ENCODE results near the gene MMP8. TPM values are rescaled to one million over a fixed set of nuclear protein-coding genes. Genes with fewer than 3 reads are reported as not detected.

Gene MMP8
- total RNA-seq, 2 donors from 2014 or later: not detected

GRCh38 chr11:102712137-102712536 is 12.6 kb downstream of the MMP8 start:
- no peaks in the 10 kb centered on the region for H3K36me3 ChIP-seq
- WGBS: 90% methylated on average over 3 of the region's 3 CpGs
- H3K9me3 ChIP-seq: no peaks in the 10 kb centered on the region
- H3K27me3 ChIP-seq (replicated peaks; ENCODE audit: insufficient read depth): no peaks in the 10 kb centered on the region
- TF ChIP-seq POLR2A (IDR thresholded peaks at IDR 0.05) (no peak), POLR2AphosphoS5 (IDR thresholded peaks at IDR 0.05) (no peak)
- TF ChIP-seq, protein P1, sequence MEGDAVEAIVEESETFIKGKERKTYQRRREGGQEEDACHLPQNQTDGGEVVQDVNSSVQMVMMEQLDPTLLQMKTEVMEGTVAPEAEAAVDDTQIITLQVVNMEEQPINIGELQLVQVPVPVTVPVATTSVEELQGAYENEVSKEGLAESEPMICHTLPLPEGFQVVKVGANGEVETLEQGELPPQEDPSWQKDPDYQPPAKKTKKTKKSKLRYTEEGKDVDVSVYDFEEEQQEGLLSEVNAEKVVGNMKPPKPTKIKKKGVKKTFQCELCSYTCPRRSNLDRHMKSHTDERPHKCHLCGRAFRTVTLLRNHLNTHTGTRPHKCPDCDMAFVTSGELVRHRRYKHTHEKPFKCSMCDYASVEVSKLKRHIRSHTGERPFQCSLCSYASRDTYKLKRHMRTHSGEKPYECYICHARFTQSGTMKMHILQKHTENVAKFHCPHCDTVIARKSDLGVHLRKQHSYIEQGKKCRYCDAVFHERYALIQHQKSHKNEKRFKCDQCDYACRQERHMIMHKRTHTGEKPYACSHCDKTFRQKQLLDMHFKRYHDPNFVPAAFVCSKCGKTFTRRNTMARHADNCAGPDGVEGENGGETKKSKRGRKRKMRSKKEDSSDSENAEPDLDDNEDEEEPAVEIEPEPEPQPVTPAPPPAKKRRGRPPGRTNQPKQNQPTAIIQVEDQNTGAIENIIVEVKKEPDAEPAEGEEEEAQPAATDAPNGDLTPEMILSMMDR (IDR thresholded peaks at IDR 0.05): no peak
- H3K4me3 ChIP-seq: no peak overlapping the region
- no peak overlapping the region for H3K27ac ChIP-seq
- H3K4me1 ChIP-seq (replicated peaks): no peaks in the 10 kb centered on the region
- no peak for DNase-seq (ENCODE audit: low spot score)
- intact Hi-C loops (cut with DNase I): no loop called here

- intact Hi-C loops (cut with DNase I): no loop called here
- no peak for DNase-seq (ENCODE audit: low spot score)
- H3K27me3 ChIP-seq (replicated peaks; ENCODE audit: insufficient read depth): no peaks in the 10 kb centered on the region
- no peaks in the 10 kb centered on the region for H3K36me3 ChIP-seq
- H3K4me3 ChIP-seq: no peak overlapping the region
- whole genome bisulfite sequencing: 88% methylated on average over 2 of the region's 2 CpGs
- H3K4me1 ChIP-seq (replicated peaks): no peaks in the 10 kb centered on the region
- H3K9me3 ChIP-seq: no peaks in the 10 kb centered on the region
- TF ChIP-seq, protein P1 (IDR thresholded peaks at IDR 0.05): no peak
- no peak for TF ChIP-seq POLR2AphosphoS5 (IDR thresholded peaks at IDR 0.05)
- TF ChIP-seq POLR2A (IDR thresholded peaks at IDR 0.05): no peak
- H3K27ac ChIP-seq: no peak overlapping the region
Observed at GRCh38 chr11:102709201-102709945, 15.4 kb downstream of the MMP8 start.

DNA sequence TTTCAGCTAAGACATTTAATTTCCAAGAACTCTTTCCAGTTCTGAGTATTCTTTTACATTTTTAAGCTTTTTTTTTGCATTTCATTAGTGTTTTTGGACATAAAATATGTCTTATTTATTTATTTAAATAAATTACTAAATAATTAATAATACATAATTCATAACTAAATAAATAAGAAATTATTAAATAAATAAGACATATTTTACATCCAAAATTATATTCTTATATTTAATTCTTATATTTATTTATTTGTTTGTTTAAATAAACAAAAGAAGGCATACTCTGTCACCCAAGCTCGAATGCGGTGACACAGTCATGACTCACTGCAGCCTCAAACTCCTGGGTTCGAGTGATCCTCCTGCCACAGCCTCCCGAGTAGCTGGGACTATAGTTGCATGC is 16.1 kb downstream of the MMP8 start:
- H3K4me1 ChIP-seq (replicated peaks): no peaks in the 10 kb centered on the region
- intact Hi-C loops (cut with DNase I): no loop called here
- no peak overlapping the region for H3K4me3 ChIP-seq
- WGBS: 80% methylated on average over 4 of the region's 4 CpGs
- TF ChIP-seq, protein P1 (IDR thresholded peaks at IDR 0.05): no peak
- TF ChIP-seq POLR2AphosphoS5 (IDR thresholded peaks at IDR 0.05) (no peak), POLR2A (IDR thresholded peaks at IDR 0.05) (no peak)
- no peaks in the 10 kb centered on the region for H3K27me3 ChIP-seq (replicated peaks; ENCODE audit: insufficient read depth)
- no peak overlapping the region for H3K27ac ChIP-seq
- no peaks in the 10 kb centered on the region for H3K9me3 ChIP-seq
- no peaks in the 10 kb centered on the region for H3K36me3 ChIP-seq
- DNase-seq (ENCODE audit: low spot score): no peak

- TF ChIP-seq POLR2A (IDR thresholded peaks at IDR 0.05) (no peak), POLR2AphosphoS5 (IDR thresholded peaks at IDR 0.05) (no peak)
- TF ChIP-seq, protein P1 (IDR thresholded peaks at IDR 0.05): no peak
- WGBS: 61% methylated on average over 5 of the region's 5 CpGs
- Histone ChIP-seq H3K4me3 (no peak within 1 kb of the TSS), H3K27me3 (replicated peaks; ENCODE audit: insufficient read depth) (no peaks in the 10 kb centered on the region), H3K9me3 (no peaks in the 10 kb centered on the region), H3K4me1 (replicated peaks) (no peaks in the 10 kb centered on the region), H3K27ac (no peak within 1 kb of the TSS), H3K36me3 (no peaks in the 10 kb centered on the region)
- no peak for DNase-seq (ENCODE audit: low spot score)
- intact Hi-C loops (cut with DNase I): no loop called here
Observed at GRCh38 chr11:102705626-102706025, 19.1 kb downstream of the MMP8 start, which contains the start of gene MMP27. Gene MMP27 (minus strand): TSS chr11:102705769. CDS start chr11:102705714, 55 bp downstream.

- no peaks in the 10 kb centered on the region for H3K4me1 ChIP-seq (replicated peaks)
- H3K27ac ChIP-seq: no peak overlapping the region
- 85% methylated on average over 3 of the region's 3 CpGs for WGBS
- H3K27me3 ChIP-seq (replicated peaks; ENCODE audit: insufficient read depth): no peaks in the 10 kb centered on the region
- no peak overlapping the region for H3K4me3 ChIP-seq
- no peak for TF ChIP-seq POLR2A (IDR thresholded peaks at IDR 0.05)
- H3K9me3 ChIP-seq: no peaks in the 10 kb centered on the region
- H3K36me3 ChIP-seq: no peaks in the 10 kb centered on the region
- no peak for DNase-seq (ENCODE audit: low spot score)
- intact Hi-C loops (cut with DNase I): no loop called here
Observed at GRCh38 chr11:102704841-102705240, 19.9 kb downstream of the MMP8 start.

All from prostate gland (tissue), 2 donors.